GM12864 (cell line): ENCODE measurements around the gene PHETA2.
"Not testable (repeated sequence)": the region's sequence is repeated elsewhere in the genome, so short reads cannot be mapped to it uniquely, and the experiment has no call there.

Experiments used
- DNase-seq: peaks from one replicate; pipeline ENCODE4 v3.0.0-alpha.2; 2011; ENCODE audit warnings: low read depth
- H3K4me3 ChIP-seq: 2 replicates; pipeline ENCODE4 v1.5.1; 2011; ENCODE audit warnings: mild to moderate bottlenecking, low read depth, low read length, control low read depth
- TF ChIP-seq, protein P1 (sequence below): IDR thresholded peaks from 2 replicates; pipeline ENCODE4 v1.5.1; 2011; ENCODE audit warnings: low read depth, mild to moderate bottlenecking, moderate library complexity, low read length, control low read depth, inconsistent platforms; ENCODE audit errors: missing control alignments

The PHETA2 gene

DNA sequence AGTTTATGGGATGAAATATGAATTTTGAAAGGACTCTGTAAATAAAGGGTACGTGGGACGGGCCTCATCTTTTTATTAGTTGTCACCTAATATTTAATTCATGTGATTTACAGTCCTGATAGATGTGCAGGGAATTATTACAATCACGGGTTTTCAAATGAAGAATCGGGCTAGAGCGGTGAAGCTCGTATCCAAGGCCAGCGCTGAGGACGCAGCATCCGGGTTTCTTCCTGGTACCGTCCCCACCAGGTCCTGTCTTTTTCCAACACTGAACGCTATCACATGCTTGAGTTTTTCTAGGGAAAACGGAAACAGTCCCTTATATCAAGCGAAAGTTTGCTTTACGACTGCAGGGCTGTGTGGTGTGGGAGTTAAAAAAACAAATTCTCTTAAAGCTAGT is 6.2 kb downstream of the PHETA2 start:
- peak overlapping the region; percentile 68 for H3K4me3 ChIP-seq
- TF ChIP-seq, protein P1, sequence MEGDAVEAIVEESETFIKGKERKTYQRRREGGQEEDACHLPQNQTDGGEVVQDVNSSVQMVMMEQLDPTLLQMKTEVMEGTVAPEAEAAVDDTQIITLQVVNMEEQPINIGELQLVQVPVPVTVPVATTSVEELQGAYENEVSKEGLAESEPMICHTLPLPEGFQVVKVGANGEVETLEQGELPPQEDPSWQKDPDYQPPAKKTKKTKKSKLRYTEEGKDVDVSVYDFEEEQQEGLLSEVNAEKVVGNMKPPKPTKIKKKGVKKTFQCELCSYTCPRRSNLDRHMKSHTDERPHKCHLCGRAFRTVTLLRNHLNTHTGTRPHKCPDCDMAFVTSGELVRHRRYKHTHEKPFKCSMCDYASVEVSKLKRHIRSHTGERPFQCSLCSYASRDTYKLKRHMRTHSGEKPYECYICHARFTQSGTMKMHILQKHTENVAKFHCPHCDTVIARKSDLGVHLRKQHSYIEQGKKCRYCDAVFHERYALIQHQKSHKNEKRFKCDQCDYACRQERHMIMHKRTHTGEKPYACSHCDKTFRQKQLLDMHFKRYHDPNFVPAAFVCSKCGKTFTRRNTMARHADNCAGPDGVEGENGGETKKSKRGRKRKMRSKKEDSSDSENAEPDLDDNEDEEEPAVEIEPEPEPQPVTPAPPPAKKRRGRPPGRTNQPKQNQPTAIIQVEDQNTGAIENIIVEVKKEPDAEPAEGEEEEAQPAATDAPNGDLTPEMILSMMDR: no peak
- DNase-seq: no peak

DNA sequence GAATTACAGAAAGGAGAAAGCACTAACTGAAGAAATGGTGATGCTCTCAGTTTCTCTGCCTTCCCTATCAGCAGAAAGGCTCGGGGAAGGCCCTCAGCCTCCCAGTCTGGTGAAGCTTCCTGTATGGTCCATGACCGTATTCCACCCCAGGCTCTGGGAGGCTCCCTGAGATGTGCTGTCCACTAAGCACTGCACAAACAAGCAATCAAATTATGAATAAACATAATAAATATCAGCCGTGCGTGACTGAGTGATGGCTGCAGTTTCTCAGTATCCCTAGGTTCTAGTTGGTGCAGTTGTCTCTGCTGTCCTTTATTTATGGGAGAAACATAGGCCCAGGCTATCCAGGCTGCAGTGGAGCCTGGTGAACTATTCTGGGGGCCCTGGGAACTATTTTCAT is 9.1 kb downstream of the PHETA2 start:
- TF ChIP-seq, protein P1: no peak
- no peak overlapping the region for H3K4me3 ChIP-seq
- DNase-seq: no peak

- TF ChIP-seq, protein P1: no peak
- no peak for DNase-seq
- H3K4me3 ChIP-seq: no peak overlapping the region
These were observed 10.8 kb downstream of the PHETA2 start for GRCh38 chr22:42084874-42085273.

DNA sequence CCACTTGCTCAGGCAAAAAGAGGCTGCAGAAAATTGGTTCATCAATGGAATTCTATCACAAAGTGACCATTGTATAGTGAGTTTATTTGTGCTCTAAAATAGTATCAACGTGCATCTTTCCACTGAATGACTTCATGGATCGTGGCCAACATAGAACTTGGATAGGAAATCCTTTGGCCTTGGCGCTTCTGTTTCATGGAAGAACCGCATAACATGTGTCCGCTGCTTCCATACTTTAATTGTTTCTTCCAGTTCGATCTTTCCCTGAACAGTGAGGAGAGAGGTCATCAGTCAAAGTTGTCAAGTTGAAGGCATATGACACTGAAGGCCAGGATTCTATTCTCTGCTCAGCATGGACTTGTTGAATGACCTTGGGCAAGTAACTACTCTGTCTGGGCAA is 12.0 kb downstream of the PHETA2 start:
- no peak overlapping the region for H3K4me3 ChIP-seq
- DNase-seq: no peak
- TF ChIP-seq, protein P1: no peak

DNA sequence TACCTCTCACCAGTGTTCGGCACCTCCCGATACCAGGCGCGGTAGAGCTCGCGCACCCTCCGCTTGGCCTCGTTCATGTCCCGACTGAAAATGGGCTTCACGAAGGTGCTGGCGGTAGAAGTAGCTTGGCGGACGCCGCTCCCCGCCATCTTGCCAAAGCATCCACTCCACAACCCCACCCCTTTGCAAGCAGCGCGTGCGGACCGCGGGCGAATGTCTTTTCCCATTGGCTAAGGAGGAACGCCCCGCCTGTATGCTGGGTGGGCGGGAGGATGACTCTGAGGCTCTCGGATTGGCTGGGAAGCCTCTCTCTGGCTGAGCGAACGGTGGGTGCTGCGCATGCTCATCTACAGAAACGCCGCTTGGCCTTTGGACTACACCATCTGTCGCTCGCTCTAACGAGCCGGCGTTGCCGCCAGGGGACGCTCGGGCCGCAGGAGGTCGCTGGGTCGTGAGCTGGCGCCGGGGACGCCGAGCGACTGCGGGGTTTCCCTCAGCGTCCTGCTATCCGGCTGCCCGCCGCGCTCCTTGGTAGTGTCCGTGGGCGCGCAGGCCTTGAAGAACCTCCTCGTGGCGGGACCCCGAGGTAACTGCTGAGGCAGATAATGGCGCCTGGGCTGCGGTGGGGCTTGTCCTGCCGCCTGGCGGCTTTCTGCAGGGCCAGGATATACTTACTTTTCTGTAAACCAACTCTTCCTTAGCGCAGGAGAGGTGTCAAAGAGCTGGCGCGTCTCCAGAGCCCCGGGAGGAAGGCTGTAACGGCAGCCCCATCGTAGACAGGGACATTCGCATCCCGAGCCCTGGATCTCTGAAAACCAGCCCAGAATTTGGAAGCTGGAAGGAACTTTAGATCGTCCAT is 16.8 kb downstream of the PHETA2 start, which contains the start of gene NDUFA6:
TSS of gene NDUFA6 (minus strand) at position 177 of the 859 bp plus-strand sequence. CDS start at position 149, 28 bp downstream.
- peak; percentile 98 for DNase-seq
- TF ChIP-seq, protein P1: peak; percentile 98
- H3K4me3 ChIP-seq: peak within 1 kb of the TSS; percentile 86

GRCh38 chr22:42091455-42091782 is 17.4 kb downstream of the PHETA2 start:
- TF ChIP-seq, protein P1: no peak
- H3K4me3 ChIP-seq: peak overlapping the region; percentile 59
- DNase-seq: no peak

DNA sequence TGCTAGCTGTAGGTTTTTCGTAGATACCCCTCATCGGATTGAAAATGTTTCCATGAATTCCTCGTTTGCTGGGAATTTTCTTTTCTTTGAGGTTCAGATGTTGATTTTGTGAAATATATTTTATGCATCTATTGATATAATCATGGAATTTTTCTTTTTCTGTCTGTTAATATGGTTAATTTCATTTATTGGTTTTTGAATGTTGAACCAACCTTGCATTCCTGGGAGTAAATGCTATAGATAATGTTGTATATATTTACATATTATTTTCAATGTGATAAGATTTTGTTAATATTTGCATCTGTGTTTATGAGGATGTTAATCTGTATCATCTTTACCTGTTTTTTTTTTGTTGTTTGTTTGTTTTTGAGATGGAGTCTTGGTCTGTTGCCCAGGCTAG is 27.2 kb downstream of the PHETA2 start:
- no peak for DNase-seq
- H3K4me3 ChIP-seq: no peak overlapping the region
- TF ChIP-seq, protein P1: no peak

- not testable (repeated sequence) for H3K4me3 ChIP-seq, DNase-seq
These were observed 30.3 kb downstream of the PHETA2 start for GRCh38 chr22:42104332-42104860.
